GM18502 (cell line): Measurements from ENCODE around the gene NOL6.
"Not testable (repeated sequence)": the region's sequence is repeated elsewhere in the genome, so short reads cannot be mapped to it uniquely, and the experiment has no call there.

Source experiments
- ATAC-seq: cut with Tn5 transposase; IDR thresholded peaks from one replicate; pipeline ENCODE4 v1.9.1; 2021; ENCODE audit warnings: mild to moderate bottlenecking; ENCODE audit not compliant: unreplicated experiment, poor library complexity

The NOL6 gene

DNA sequence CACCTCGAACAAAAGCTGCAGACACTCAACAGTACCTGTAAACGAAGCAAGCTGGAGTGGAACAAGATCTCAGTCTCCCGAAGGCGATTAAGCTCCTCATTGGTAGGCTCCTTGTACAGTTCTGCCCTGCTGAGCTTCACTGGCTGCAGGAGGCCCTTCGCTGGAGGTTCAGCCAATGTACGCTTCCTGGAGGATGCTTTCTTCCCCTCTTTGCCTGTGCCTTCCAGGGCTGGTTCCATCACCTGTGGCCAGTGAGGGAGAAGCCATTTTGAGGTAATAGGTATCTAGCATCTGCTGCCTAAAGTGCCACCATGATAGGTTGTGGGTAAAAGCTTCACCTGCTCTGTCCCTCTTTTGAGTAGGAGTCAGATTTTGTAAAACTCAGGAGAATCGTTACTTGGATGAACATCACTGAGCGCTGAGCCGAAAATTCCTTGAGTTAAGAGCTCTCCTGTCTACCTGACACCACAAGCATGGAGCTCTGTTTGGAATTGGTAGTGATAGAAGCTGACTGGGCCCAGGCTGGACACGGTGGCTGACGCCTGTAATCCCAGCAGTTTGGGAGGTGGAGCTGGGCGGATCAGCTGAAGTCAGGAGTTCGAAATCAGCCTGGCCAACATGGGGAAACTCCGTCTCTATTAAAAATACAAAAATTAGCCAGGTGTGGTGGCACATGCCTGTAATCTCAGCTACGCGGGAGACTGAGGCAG is 1.4 kb downstream of the NOL6 start:
- no peak for ATAC-seq

DNA sequence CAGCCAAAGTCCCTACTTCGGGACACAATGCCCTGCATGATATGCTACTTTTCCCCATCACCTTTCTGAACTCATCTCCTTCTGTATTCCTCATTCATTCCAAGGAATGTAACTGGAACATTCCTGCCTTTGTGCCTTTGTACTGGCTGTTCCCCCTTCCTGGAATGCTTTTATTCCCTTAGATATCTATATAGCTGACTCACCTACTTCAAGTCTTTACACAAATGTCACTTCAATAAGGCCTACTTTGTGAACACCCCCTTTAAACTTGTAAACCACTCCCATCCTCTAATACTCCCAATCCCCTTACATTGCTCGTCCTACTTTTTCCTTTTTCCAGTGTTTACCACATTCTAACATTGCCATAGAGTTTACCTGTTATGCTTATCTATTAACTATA is 2.4 kb downstream of the NOL6 start:
- ATAC-seq: no peak

DNA sequence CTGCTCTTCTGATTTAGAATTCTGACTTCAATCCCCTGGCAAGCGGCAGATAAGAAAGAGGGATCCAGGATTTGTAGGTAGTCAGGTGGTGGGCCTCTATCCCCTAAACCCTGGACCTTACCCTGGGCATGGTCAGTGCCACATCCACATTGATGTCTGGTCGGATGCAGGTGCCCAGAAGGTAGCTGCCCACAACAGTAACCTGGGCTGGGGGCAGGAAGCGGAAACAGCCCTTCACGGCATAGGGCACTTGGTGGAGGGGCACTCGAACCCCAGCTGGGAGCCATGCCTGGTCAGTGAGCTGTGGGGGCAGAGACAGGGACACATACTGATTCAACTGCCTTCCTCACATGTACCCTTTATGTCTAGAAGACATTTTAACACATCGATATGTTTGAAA is 3.8 kb downstream of the NOL6 start:
- ATAC-seq: no peak

DNA sequence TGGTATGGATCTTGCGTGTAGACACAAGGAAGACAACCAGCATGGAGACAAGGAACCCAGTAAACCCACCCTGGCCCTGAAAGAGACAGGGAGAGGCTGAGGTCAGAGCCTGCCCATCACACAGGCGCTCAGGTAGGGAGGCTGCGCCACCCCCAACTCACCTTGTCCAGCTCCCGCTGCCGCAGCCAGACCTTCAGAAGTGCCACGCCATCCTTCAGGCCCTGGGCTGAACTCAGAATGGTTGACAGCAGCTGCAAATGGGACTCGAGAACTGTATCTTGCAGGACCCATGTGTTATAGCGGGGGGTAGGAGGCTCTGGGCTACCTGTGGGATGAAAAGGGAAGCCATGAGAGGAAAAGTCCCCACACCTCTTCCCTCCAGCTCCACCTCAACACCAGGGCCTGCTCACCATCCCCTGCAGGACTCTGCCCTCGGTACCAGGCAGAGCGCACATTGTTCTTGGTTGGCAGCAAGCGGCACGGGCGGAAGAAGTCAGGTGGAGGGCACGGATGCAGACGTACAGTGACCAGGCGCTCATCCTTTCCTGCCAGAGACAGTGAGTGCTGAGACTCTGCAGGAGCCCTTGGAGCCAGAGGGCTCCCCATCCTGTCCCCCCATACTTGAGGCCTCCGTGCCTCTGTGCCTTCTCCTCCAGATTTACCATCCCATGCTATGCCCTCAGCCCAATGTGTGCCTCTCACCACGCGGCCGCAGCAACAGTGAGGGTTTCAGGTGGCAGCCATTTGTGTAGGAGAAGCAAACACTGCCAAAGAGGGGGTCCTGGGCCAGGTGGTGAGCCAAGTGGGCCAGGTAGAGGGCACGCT is 4.7 kb downstream of the NOL6 start:
- ATAC-seq: no peak

DNA sequence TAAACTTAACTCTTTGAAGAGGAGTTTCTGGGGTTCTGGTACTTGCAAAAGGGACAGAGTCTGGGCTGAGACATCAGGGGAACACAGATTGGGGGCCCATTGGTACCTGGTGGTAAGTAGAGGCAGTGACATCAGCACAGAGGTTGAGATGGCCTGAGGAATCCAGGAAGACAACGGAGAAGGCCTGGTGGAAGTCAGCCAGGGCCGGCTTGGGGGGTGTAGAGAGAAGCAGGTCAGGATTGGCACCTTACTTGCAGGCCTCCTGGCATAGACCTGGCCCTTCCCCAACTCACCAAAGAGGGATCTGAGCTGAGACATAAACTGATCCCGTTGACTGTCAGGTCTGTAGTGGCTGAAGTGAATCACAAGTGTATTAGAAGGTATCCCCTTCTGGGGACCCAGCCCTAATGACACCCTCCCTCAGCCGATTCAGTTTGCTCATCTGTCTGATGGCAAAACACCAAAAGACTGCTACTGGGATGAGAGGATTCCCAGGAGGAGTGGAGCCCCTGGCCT is 5.5 kb downstream of the NOL6 start:
- no peak for ATAC-seq

DNA sequence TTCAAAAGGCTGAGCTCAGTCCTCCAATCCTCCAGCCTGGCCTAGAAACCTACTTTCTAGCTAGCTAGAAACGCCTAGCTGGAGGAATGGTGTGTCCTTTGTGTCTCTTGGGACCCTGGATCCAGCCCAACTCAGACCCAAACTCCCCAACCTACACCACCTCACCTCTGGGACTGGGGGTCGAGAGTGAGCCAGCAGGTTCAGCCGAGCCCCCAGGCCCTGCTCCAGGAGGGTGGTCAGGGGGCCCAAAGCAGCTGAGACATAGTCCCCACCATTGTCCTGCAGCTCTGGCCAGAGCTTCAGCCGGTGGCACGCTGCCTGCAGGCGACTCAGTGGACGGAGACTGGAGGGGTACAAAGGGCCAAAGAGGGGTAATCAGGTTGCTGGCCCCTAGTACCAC is 6.2 kb downstream of the NOL6 start:
- ATAC-seq: no peak

DNA sequence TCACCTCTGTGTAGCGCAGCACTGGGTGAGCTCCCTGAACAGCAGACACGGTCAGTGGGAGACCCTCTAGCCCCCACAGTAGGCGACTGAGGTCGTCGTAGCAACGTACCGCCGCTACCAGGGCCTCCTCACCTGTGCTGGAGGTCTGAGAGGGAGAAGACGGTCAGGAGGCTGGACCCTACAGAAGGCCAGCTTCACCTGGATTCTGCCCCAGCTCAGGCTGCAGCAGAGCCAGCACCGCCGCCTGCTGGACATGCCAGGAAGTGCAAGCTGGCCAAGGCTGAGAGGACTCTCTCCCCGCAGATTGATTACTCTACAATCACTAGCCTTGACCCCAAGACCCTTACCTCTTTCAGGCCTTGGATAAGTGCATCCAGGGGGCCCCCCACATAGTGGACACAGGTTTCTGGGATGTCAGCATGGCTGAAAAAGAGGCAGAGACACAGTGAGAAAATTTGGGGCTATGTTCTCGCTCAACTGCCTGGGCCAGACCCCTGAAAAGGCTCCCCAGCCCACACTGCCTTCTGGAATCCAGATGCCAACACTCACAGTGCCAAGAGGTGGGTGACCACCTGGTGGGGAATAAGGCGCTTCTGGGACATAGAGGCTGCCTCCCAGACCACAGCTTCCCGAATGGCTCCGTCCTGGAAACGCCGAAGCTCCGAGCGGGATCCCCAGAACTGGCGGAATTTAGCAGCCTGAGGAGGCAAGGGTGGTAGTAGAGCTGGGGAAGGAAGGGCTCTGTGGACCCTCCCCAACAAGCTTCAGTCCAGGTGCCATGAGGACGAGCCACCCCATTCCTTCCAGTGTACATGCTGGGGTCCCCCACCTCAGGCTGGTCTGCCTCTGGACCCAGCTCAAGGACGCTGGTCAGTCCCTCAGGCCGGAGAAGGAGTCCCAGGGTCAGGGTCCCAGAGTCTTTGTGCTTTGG is 6.9 kb downstream of the NOL6 start:
- no peak for ATAC-seq

DNA sequence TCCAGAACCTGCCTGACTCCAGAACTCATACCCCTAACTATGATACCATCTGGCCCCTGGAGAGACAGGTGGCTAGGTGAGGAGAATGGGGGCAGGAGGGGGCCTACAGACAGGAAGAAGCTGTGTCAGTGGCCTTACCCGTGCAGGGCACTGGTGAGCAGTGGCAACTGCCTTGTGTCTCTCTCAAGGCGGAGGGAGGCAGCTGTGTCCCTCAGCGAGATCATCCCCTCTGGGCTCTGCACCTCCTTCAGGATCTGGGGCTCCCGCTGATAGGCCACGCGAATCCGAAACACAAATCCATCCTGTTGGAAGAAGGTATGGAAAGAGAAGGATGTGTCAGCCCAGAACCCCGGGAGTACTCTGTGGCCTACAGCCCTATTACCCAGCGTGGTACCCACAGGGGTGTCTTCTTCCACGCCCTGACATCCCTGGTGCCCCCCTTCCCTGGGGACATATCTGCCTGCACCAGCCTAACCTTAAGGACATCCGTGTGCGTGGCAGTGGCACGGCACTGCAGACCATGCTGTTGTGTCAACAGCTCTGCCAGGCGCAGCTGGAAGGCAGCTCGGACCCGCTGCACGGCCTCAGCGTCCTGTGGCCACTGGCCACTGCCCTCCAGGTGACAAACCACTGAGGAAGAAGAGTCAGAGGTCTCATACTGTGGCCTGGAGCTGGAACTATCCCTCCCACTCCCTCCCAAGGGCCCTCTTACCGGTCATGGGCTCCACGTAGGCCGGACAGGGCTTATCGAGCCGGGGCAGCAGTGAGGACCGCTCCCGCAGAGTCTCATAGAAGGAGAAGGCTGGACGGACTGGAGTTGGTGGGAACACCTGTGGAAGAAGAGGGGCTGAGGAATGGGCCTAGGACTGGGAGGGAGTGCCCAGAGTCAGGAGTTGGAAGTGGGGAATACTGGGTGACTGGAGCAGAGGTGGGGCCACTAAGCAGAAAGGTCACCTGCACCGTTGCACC is 7.8 kb downstream of the NOL6 start:
- ATAC-seq: no peak

DNA sequence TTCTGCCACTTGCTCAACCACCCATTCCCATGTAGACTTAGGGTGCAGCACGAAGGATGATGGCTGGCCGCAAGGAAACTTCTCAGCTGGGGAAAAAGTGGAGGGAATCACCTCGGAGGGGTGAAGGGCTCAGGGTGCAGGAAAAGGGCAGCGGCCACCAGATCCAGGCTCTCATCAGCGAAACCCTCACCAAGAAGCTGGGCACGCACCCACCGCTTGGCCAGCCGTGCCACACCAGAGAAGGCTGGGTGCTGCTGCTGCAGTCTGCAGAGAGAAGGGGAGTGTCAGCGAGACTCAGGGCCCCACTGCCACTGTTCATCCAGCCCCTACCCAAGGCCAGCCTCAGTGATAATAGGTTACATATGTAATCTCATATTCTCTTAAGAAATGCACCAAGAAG is 8.6 kb downstream of the NOL6 start:
- no peak for ATAC-seq

DNA sequence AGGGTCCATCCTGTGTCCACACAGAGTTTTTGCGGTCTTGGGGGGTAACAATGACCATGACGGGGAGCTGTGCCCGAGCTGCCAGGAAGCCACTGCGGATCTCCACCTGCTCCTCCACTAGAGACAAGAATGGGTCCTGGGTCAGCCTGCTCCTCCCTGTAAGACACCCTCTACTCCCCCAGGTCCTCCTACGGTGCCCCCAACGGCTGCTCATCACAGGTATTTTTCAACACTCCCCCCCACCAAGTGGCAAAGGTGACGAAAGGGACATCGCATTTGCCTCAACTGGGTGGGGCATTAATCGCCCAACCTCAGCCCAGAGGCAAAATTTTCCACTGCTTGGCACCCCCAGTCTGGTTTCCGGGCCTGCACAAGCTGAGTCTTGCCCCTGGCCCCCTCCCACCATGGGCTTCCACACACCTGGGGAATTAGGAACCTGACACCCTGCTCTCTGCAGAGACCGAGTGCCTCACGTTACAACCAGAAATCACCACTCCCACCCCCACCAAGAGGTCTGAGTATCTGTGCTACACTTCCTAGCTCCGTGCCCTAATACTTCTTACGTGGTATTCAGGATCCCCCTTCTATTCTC is 9.6 kb downstream of the NOL6 start:
- ATAC-seq: no peak

DNA sequence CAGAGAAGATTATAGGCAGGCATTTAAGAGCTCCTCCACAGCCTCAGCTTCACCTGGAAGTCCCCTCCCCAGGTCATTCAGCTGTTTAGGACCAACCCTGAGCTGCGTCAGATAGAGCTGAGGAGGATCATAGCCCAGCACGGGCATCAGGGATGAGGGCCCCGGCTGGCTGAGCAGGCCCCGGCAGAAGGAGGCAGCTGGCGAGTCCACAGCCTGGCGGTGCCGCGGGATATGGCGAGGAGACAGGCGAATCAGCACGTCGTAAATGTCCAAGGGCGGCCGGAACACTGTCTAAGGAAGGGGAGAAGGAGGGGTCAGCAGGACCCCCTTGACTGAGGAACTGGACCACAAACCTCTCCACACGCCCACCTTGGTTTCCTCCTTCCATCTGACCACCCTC is 10.6 kb downstream of the NOL6 start:
- ATAC-seq: no peak

DNA sequence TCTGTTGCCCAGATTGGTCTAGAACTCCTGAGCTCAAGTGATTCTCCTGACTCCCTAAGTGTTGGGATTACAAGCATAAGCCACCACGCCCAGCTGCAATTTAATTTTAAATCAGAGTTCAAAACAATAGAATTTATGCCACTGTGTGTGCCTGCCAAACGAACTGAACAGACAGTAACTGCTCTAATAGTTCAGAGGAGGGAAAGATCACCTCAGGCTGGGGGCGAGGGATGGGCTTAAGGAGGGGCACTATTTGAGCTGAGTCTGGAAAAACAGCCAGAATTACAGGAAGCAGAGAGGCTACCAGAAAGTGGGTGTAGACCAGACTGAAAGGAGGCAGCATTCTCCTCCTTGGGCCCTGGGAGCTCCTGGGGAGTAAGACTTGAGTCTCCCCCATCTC is 12.2 kb downstream of the NOL6 start:
- no peak for ATAC-seq

DNA sequence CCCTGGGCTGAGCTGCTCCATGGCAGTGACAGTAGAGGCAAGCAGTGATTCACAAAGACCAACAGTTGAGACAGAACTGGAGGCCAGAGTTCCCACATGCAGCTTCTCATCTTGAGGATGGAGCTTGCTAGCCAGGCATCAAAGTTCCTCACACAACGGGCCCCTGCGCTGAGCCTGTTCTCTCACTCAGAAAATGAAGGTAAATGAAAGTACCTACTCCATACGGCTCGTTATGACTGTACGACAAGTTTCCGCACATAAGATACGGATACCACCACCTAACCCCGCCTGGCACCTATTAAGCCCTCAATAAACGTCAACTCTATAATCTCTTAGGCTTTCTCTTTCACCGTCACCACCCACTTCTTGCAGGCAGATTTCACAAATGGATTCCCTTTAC is 12.9 kb downstream of the NOL6 start:
- no peak for ATAC-seq

DNA sequence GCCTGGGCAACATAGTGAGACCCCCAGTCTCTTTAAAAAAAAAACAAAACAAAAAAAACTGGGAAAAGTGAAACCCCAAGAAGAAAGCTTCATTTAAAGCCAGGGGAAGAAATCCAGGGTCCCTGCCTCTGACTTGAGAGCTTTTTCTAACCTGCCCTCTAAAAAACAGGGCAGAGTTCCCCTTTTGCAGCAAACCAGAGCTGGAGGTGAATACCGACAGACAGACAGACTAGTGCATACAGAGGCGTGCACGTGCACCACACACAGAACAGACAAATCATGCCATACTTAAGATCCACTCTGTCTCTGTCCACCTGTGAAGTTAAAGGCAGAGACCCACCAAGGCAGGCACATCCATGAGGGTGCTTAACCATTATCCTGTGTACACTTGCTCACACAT is 14.6 kb downstream of the NOL6 start:
- ATAC-seq: no peak

DNA sequence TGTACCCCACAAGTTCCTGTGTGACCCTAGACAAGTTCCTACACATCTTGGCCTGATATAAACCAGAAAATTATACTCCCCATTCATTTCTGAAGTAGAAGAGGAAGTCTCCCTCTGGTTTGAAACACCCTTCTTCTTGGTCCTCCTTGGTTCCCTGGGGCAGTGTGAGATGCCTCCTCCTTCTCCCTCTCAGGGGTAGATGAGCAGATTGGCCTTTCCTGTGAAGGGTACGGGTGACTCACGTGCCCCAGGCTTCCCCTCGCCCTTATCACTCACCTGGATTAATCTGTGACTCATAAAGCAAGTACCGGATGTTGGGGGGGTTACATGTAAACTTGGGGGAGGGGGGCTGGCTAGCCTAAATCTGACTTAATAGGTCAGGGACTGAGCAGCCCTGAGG is 15.3 kb downstream of the NOL6 start:
- peak; percentile 65 for ATAC-seq

DNA sequence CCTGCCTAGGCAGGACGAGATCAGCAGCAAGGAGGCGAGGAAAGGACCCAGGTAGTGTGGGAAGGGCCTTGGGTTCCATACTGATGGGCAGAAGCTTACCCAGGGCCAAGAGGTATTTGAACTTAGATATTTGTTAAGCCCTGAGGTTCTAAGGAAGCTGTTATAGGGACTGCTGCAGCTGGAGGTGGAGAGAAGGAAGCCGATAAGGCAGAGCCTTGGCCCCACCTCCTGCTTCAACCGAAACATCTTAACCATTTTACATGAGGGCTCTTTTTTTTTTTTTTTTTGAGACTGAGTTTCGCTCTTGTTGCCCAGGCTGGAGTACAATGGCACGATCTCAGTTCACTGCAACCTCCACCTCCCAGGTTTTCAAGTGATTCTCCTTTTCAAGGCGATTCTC is 17.8 kb downstream of the NOL6 start:
- ATAC-seq: no peak

DNA sequence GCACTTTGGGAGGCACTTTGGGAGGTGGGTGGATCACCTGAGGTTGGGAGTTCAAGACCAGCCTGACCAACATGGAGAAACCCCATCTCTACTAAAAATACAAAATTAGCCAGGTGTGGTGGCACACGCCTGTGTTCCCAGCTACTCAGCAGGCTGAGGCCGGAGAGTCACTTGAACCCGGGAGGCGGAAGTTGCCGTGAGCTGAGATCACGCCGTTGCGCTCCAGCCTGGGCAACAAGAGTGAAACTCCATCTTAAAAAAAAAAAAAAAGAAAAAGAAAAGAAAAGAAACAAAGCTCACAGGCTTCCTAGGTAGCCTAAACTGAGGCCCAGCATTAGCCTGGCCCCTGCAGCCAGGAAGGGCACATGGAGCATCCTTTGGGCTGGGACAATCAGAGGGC is 18.3 kb downstream of the NOL6 start:
- ATAC-seq: not testable (repeated sequence)

DNA sequence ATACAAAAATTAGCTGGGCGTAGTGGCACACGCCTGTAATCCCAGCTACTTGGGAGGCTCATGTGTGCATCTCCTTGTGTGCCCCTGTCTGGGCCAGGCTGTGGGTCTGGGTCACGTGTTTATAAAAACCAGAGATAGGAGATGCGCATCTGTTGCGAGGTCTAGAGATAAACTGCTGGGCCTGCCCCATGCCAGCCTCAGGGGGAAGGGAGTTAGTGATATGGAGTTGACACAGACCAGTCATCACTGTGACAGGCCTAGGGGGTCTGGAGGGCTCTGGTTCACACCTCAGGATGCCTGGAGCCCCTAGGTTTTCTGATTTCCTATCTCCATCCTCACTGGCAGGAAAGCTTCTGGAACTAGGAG is 19.1 kb downstream of the NOL6 start:
- not testable (repeated sequence) for ATAC-seq

DNA sequence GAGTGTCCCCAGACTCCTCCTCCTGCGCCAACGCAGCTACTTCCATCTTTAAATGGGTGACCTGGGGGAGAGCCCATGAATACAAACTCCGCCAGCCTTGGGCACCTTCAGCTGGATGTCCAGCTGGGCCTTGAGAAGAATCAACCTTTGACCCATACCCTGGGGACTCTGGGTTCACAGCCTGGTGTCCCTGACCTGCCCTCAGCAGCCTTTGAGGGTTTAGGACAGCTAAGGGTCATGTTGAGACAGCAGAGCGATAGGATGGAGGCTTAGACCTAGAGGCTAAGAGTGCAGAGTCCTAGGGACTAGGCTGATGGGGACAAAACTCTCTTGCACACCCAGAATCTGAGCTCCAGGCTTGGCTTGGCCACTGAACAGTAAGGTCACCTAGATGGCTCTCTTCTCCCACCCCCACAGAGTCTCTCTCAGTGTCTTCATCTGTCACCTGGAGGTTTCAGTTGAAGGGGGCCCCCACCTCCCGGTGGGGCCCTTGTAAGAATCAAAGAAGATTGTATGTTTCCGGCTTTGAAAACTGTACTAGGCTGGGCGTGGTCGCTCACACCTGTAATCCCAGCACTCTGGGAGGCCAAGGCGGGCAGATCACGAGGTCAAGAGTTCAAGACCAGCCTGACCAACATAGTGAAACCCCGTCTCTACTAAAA is 19.6 kb downstream of the NOL6 start:
- ATAC-seq: no peak
